ENCODE data around the gene RPS5. TPM values are rescaled to one million over a fixed set of nuclear protein-coding genes. Genes with fewer than 3 reads are reported as not detected.

The RPS5 gene
- total RNA-seq, 1 donor from 2014 or later = 1,209 TPM

DNA sequence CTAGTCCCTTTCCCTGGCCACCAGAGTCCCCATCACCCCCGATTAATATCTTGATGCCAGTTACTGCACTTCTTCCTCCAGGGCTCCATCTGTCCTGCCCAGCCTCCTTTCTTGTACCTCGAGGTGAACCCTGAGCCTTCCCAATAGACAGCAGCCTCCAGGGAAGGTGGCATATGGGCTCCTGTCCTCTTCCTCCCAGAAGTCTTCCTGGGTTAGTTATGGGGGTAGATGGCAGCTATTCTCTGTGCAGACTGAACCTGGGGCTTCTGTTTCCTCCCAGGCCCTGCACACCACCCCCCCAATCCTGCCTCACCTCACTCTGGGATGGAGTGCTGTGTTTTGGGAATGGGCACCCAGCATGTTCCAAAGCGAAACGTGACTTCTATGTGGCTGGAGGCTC, 11.0 kb downstream of the RPS5 start:
- Mint-ChIP-seq H3K36me3 (ENCODE audit: low read depth) (peaks cover 16% of the 10 kb centered on the region), H3K4me3 (peak overlapping the region; percentile 81), H3K9me3 (no peaks in the 10 kb centered on the region), H3K27me3 (ENCODE audit: low read depth) (peaks cover 27% of the 10 kb centered on the region), H3K4me1 (peaks cover 29% of the 10 kb centered on the region), H3K27ac (ENCODE audit: unreplicated experiment) (no peak overlapping the region)
- TF ChIP-seq, protein P1, sequence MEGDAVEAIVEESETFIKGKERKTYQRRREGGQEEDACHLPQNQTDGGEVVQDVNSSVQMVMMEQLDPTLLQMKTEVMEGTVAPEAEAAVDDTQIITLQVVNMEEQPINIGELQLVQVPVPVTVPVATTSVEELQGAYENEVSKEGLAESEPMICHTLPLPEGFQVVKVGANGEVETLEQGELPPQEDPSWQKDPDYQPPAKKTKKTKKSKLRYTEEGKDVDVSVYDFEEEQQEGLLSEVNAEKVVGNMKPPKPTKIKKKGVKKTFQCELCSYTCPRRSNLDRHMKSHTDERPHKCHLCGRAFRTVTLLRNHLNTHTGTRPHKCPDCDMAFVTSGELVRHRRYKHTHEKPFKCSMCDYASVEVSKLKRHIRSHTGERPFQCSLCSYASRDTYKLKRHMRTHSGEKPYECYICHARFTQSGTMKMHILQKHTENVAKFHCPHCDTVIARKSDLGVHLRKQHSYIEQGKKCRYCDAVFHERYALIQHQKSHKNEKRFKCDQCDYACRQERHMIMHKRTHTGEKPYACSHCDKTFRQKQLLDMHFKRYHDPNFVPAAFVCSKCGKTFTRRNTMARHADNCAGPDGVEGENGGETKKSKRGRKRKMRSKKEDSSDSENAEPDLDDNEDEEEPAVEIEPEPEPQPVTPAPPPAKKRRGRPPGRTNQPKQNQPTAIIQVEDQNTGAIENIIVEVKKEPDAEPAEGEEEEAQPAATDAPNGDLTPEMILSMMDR (conservative IDR thresholded peaks at IDR 0.05) = no peak
- DNase-seq (ENCODE audit: low read depth, low spot score) = no peak

DNA sequence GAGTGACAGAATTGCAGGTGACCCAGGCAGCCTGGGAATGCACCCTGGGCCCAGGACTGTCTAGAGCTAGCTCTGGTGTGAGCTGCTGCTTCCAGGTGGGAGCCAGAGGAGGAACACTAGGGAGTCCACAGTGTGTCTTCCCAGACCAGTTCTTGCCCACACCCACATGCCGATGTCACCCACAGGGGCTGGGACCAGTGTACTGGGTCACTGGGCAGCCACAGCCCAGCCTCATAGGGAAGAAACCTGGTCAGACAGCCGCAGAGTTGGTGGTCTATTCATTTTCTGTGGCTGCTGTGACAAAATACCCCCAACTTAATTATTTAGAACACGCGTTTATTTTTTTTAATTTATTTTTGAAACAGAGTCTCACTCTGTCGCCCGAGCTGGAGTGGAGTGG, 11.5 kb downstream of the RPS5 start:
- Mint-ChIP-seq H3K9me3 (no peaks in the 10 kb centered on the region), H3K27ac (ENCODE audit: unreplicated experiment) (no peak overlapping the region), H3K4me3 (peak overlapping the region; percentile 81), H3K36me3 (ENCODE audit: low read depth) (peaks cover 16% of the 10 kb centered on the region), H3K27me3 (ENCODE audit: low read depth) (peaks cover 27% of the 10 kb centered on the region), H3K4me1 (peaks cover 31% of the 10 kb centered on the region)
- TF ChIP-seq, protein P1 (conservative IDR thresholded peaks at IDR 0.05) = no peak
- no peak for DNase-seq (ENCODE audit: low read depth, low spot score)

DNA sequence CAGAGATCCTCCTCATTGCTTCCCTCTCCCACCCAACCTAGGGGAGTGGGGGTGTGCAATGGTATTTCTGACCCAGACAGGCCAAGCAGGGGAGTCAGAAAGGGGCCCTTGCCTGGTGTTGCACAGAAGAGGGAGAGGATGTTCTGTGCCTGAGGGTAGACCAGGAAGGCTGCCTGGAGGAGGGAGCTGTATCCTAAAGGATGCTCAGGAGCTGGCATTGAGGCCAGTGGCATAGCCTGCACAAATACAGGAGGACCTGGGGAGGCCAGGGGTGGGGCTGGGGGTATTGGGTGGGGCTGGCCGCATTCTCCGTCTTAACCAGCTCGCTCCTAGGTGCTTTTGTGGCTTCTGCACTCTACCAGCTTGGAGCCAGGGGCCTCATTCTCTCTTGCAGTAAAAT, 12.8 kb downstream of the RPS5 start:
- no peak for DNase-seq (ENCODE audit: low read depth, low spot score)
- TF ChIP-seq, protein P1 (conservative IDR thresholded peaks at IDR 0.05) = no peak

DNA sequence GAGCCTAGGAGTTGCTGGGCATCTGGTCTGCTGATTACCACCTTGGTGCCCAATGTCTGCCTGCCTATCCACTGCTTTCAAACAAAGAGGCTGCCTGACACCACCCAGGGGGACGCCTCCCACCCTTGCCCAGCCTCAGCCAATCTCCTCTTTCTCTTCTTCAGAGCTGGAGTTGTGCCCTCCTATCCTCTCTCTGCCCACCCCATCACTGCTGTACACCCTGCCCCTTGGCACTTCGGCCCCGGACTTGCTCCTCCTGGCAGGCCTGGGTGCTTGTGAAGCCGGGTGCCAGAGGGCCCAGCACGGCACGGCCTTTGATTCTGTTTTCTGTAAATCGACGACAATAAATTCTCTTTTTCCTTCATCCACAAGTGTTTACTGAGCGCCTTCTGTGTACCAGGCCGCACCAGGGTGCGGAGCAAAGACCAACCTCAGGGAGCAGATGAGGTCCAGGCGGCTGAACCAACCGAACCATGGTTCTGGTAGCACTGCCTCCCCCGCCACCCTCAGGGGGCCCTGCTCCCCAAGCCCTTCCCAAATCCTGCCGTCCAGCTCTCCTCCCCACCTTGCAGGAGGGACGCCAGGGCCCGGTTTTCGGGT, 13.3 kb downstream of the RPS5 start:
- peaks cover 35% of the 10 kb centered on the region for H3K4me1 Mint-ChIP-seq
- H3K9me3 Mint-ChIP-seq = no peaks in the 10 kb centered on the region
- H3K36me3 Mint-ChIP-seq (ENCODE audit: low read depth) = peaks cover 10% of the 10 kb centered on the region
- peaks cover 20% of the 10 kb centered on the region for H3K27me3 Mint-ChIP-seq (ENCODE audit: low read depth)
- peak overlapping the region; percentile 90 for H3K27ac Mint-ChIP-seq (ENCODE audit: unreplicated experiment)
- TF ChIP-seq, protein P1 (conservative IDR thresholded peaks at IDR 0.05) = no peak
- no peak for DNase-seq (ENCODE audit: low read depth, low spot score)
- peak overlapping the region; percentile 94 for H3K4me3 Mint-ChIP-seq

More for the DNA sequence above, 12.8 kb downstream of the RPS5 start:
- H3K27me3 Mint-ChIP-seq (ENCODE audit: low read depth) = peaks cover 21% of the 10 kb centered on the region
- H3K27ac Mint-ChIP-seq (ENCODE audit: unreplicated experiment) = no peak overlapping the region
- H3K4me3 Mint-ChIP-seq = peak overlapping the region; percentile 94
- H3K9me3 Mint-ChIP-seq = no peaks in the 10 kb centered on the region
- H3K36me3 Mint-ChIP-seq (ENCODE audit: low read depth) = peaks cover 12% of the 10 kb centered on the region
- H3K4me1 Mint-ChIP-seq = peaks cover 35% of the 10 kb centered on the region

DNA sequence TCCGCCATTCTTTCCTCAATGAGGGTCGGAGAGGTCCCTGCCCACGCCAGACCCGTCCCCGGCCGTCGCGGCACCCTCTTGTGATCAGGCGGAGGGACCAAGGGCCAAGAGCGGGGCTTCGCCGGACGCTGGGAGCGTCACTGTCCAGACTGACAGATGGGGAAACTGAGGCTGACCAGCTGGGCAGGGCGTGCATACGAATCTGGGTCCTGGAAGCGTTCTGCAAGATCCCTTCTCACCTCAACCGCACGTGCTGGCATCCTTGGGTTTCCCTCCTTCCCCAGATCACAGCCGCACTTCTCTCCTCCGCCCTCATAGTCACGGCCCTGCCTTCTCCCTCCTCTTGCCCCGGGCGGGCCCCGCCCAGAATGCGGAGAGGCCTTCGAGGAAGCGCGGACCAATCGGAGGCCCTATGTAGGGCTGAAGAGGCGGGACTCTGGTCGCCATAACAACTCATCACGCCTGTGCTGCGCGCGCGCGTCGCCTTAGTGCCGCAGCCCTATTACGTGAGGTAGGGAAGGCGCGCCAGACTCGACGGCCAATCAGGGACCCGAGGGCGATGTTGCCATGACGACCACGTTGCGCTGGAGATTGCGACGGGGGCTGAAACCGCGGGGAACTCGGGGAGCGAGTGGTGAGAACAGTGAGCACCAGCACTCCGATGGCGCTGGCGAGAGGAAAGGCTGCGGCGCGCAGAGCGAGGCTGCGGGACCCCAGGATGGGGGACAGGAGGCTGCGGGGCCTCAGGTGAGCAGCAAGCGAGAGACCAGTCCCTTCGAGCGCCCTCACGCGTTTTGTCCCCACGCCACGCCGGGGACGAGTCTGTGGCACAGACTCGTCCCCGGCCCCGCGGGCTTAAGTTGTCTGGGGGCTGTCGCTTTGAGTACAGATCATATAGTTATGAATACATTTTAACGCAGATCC, 14.1 kb downstream of the RPS5 start:
- TF ChIP-seq, protein P1 (conservative IDR thresholded peaks at IDR 0.05) = no peak
- H3K27me3 Mint-ChIP-seq (ENCODE audit: low read depth) = peaks cover 14% of the 10 kb centered on the region
- H3K27ac Mint-ChIP-seq (ENCODE audit: unreplicated experiment) = peak overlapping the region; percentile 90
- H3K4me1 Mint-ChIP-seq = peaks cover 35% of the 10 kb centered on the region
- H3K9me3 Mint-ChIP-seq = no peaks in the 10 kb centered on the region
- H3K4me3 Mint-ChIP-seq = peak overlapping the region; percentile 94
- H3K36me3 Mint-ChIP-seq (ENCODE audit: low read depth) = peaks cover 10% of the 10 kb centered on the region
- peak; percentile 99 for DNase-seq (ENCODE audit: low read depth, low spot score)

Data from neural crest cell (in vitro differentiated cells).